Epithelial cell of esophagus (primary cell): ENCODE measurements around the gene ZCCHC17.
A peak's percentile ranks its signal among the peaks of the same experiment; 100 is the strongest.

Source experiments
- DNase-seq: peaks from one replicate; pipeline ENCODE4 v3.0.0; 2010; ENCODE audit warnings: low read depth
- H3K4me3 ChIP-seq: 2 replicates; pipeline ENCODE4 v1.5.1; 2011; ENCODE audit warnings: mild to moderate bottlenecking, low read length, control low read depth
- CTCF ChIP-seq: IDR thresholded peaks from 2 replicates; pipeline ENCODE4 v1.5.1; 2011; ENCODE audit warnings: low read depth, mild to moderate bottlenecking, low read length, control low read depth, inconsistent platforms; ENCODE audit not compliant: insufficient read depth; ENCODE audit errors: missing control alignments

The ZCCHC17 gene

DNA sequence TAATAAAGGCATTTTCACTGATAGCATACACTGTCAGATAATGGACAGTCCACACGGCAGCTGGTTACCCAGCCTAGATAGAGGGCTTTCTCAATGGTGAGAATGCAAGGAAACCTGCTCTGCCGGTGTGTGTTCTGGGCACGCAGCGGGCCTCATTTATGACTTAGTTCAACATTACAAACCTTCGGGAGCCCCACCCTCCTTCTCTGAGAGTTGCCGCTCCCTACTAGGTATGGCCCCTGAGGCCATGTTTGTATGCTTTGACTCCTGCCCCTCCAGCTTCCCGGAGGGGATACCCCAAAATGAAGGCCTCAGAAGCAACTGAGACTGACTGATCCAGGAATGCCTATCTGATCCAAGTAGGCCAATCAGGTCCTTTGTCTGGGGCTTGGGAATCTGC, 93.2 kb downstream of the ZCCHC17 start:
- H3K4me3 ChIP-seq, result no peak overlapping the region
- TF ChIP-seq CTCF, result no peak
- peak; percentile 96 for DNase-seq

- no peak overlapping the region for H3K4me3 ChIP-seq
- DNase-seq, result no peak
- TF ChIP-seq CTCF, result no peak
Observed at GRCh38 chr1:31393463-31393862, 96.6 kb downstream of the ZCCHC17 start.

DNA sequence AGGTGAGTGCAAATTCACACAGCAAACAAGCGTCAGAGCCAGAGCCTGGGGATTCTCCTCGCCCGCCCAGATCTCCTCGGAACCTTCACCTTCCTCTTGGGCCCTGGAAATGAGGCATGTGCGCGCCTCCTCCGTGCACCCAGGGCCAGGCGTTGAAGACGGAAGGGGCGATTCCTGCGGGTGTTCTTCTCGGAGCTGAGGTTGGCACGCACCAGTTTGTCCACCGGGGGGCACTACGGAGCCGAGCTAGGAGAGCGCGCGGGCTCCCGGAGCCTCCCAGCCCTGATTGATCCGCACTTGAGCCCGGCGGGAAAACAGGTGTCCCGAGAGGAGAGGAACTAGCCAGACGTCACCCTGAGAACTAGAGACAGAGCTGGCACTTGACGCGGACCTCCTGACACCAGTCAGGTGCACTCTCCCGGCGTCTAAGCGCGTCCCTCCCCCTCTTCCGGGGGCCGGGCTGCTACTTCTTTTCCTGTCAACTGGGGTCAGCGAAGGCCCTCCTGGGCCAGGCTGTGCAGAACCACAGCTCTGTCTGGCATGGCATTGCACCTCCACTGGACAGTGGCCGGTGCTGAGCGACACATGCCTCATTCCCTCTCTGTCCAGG, 97.9 kb downstream of the ZCCHC17 start:
- DNase-seq, result peak; percentile 92
- H3K4me3 ChIP-seq, result no peak overlapping the region
- peak; percentile 83 for TF ChIP-seq CTCF

GRCh38 chr1:31396633-31397351, 100.0 kb downstream of the ZCCHC17 start:
- DNase-seq, result peak; percentile 98
- H3K4me3 ChIP-seq, result no peak overlapping the region
- TF ChIP-seq CTCF, result peak; percentile 52

GRCh38 chr1:31397360-31398095, 100.7 kb downstream of the ZCCHC17 start:
- no peak for TF ChIP-seq CTCF
- peak; percentile 42 for DNase-seq
- no peak overlapping the region for H3K4me3 ChIP-seq

DNA sequence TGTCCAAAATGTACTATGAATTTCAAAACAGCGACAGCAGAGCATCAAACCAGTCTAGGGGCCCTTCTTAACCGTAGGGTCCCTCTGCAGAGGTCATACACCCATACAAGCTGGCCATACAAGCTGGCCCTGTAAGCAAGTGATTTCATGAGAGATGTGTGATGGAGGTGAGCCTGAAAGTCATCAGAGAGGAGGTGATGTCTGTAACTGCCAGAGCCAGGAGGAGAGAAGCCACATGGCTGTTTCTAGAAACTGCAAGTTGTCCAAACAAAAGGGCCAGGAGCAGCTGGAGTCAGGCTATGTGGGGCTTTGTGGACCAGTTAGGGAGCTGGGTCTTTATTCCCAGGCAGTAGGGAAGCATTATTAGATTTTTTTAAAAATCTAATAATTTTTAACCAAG, 101.4 kb downstream of the ZCCHC17 start:
- TF ChIP-seq CTCF, result no peak
- DNase-seq, result no peak
- no peak overlapping the region for H3K4me3 ChIP-seq
